Stimulated activated CD4-positive, alpha-beta T cell treated with anti-CD3 and anti-CD28 coated beads, Interleukin-2, amount 100 ng/mL, for 4 hours (primary cell): Measurements from ENCODE around the gene THOC7.

ENCODE experiments used
- DNase-seq: peaks from one replicate; pipeline ENCODE4 v3.0.0-alpha.2; 2020; ENCODE audit warnings: low read depth

THOC7 gene

DNA sequence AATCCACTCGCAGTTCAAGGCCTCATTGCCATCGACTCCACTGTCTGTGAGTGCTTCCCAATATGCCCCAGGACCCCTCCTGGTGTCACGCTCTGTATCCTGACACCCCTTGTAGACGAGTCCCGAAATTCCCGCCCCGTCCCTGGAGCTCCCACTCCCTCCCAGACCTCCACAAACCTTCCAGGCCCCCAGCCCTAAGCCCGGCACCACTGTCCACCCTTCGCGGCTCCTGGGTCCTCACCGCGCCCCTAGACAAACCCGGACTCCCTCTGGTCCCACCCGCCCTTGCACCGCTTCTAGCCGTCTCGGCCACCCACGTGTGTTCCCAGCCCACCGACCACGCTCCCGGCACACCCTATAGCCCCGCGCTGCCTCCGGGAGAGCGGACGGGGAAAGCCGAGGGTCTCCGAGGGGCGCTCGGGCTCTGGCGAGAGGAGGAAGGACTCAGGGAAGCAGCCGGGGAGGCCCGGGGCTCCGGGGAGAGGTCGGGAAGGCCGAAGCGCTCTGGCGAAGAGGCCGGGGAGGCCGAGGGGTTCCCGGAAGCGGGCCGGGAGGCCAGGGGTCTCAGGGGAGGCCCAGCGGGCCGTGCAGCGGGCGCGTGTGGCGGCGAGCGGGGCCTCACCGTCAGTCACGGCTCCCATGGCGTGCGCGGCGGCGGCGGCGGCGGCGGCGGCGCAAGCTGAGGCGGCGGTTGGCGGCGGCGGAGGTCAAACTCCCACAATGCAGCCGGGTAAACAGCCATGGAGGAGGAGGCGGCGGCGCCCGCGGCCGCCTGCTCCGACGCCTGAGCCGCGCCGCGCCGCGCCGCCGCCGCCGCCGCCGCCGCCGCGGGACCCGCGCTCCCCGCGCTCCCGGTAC lies at the start of gene THOC7, which contains the start of gene ATXN7:
THOC7 (minus strand) TSS at position 656 of the 858 bp plus-strand sequence; CDS start at position 641, 15 bp downstream.
ATXN7 (plus strand) TSS at position 718 of the 858 bp plus-strand sequence. CDS start 48,732 bp downstream, outside the sequence.
- peak; percentile 57 for DNase-seq

GRCh38 chr3:63912768-63913588 lies 49.4 kb upstream of the THOC7 start:
- DNase-seq: peak; percentile 46

DNA sequence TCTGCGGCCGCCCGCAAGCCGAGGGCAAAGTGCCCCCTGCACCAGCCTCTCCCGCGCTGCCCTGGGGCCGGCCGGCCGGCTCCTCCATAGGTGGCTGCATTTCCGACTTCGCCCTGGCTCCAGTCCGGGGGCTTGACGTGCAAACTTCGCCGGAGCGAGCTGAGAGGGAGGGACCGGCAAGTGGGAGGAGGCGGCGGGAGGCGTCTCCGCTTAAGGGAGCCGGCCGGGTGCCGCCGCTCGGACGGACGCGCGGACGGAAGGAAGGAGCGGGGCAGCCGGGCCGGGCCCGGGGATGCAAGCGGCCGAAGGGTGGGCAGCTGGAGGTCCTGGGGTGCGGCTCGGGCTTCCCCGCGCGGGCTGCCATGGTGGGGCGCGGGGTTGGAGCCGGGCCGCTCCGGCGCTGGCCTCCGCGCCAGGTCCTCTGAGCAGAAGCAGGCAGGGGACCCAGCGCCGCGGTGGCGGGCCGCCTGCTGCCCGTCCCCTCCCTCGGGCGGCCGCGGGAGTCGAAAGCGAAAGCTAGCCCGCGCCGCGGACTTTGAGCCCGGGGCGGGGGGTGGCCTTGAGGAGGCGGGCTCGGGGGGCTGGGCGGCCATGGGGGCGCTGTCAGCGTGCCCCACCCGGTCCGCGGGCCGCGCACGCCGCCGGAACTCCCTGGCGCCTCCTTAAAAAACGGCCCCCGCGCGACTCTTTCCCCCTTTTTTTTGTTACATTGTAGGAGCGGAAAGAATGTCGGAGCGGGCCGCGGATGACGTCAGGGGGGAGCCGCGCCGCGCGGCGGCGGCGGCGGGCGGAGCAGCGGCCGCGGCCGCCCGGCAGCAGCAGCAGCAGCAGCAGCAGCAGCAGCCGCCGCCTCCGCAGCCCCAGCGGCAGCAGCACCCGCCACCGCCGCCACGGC lies 48.5 kb upstream of the THOC7 start, which contains the start of gene SCAANT1:
SCAANT1 (minus strand) TSS at position 511 of the 895 bp plus-strand sequence.
- peak; percentile 81 for DNase-seq

DNA sequence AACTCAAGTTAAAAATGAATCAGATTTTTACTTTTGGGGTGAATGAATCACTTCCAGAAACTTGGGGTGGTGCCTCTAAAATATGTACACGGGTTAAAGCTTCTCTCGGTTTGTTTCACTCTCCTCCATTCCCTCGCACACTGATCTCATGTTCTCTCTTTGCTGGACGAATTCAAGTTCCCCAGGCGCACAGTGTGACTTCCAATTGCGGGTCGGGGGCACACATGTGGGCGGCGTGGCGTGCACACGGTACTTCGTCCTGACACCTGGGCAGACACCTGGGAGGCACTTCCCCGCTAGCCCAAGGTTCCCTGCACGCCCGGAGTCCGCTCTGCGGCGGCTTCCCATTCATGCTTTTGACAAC lies 47.9 kb upstream of the THOC7 start:
- no peak for DNase-seq

- no peak for DNase-seq
These were observed 47.3 kb upstream of the THOC7 start for GRCh38 chr3:63910891-63911290.

GRCh38 chr3:63910001-63910400 lies 46.4 kb upstream of the THOC7 start:
- no peak for DNase-seq

- no peak for DNase-seq
These were observed 45.8 kb upstream of the THOC7 start for GRCh38 chr3:63909431-63909830.

- no peak for DNase-seq
These were observed 45.2 kb upstream of the THOC7 start for GRCh38 chr3:63908776-63909175.

DNA sequence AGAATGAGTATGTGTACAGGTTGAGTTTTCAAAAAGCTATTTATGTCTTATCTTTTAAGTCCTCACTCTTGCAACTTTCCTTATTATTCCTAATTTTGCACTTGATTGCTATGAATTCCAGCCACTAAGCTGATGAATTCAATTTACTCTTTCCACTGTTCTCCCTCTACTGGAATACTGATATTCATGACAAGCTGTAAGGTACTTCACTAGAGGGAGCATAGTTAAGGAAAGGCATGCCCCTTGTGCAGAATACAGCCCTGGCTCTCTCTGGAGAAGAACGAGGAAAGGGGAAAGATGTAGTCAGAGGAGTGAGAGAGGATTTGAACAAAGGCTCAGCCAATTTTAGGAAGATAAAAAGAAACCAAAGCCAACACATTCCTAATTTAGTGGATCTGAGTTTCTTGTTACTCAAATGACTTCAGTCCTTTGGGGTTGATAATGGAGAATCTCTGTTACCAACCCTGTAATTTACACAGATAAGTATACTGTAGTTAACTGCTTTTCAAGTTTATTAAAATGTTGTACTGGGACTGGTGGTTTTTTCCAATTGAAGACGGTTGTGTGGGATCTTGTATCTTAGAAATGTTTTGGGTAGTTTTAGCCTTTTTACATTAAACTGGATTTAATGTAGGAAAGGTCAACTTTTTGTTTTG lies 44.6 kb upstream of the THOC7 start:
- DNase-seq: no peak

GRCh38 chr3:63905731-63906620 lies 42.4 kb upstream of the THOC7 start:
- no peak for DNase-seq

DNA sequence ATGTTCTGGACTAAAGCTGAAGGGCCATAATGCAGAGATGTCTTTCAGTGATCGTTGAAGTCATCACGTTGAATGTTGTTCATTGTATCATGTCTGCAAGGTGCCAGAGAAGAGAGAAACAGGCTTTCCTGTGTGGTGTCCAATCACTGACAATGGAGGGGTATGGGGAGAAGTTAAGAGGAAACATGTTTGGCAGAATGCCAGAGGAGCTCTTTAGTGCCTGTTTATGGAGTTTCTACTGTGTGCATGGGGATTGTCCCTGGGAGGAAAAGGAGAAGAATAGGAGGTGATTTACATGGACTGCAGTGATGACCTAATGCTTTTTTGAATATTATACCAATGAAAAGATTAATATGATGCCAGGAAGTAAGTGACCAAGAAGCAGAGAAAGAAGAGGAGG lies 36.9 kb upstream of the THOC7 start:
- no peak for DNase-seq

DNA sequence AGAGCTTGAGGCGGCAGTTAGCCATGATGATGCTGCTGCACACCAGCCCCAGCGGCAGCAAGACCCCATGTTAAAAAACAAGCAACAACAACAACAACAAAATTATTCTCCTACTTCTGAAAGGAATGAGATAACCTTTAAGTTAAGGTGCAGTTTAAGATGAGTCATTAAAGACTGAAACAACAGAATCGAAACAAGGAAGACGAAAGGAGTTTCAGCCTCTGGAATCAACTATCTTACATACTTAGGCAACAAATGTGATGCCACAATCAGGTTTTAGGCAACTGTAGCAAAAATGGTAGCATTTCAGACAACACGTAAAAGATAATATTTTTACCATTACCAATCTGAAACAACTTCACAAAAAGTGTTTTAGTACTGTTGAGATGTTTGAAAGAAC lies 36.4 kb upstream of the THOC7 start:
- no peak for DNase-seq

- no peak for DNase-seq
These were observed 32.9 kb upstream of the THOC7 start for GRCh38 chr3:63896332-63897030.

GRCh38 chr3:63895422-63896189 lies 32.0 kb upstream of the THOC7 start:
- no peak for DNase-seq

- DNase-seq: no peak
These were observed 29.3 kb upstream of the THOC7 start for GRCh38 chr3:63892773-63893352.

DNA sequence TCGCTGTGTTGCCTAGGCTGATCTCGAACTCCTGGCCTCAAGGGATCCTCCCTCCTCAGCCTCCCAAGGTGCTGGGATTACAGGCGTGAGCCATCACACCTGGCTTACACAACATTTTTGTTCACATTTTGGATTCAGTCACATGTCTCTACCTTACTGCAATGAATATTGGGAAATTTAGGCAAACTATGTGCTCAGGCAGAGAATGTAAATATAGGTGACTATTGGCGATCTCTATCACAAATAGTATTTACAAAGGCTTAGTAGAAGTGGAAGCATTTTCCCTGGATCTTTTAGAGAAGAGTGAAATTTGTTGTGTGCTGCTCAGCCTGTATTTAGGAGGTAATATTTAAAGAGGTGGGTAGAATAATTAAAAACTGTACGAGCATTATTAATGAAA lies 27.9 kb upstream of the THOC7 start:
- DNase-seq: no peak

- DNase-seq: no peak
These were observed 23.3 kb upstream of the THOC7 start for GRCh38 chr3:63886858-63887257.

- DNase-seq: no peak
These were observed 17.0 kb upstream of the THOC7 start for GRCh38 chr3:63880653-63881052.
